ENCODE results near the gene THAP11.

GRCh38 chr16:67868290-67868689 lies 26.2 kb downstream of the THAP11 start:
- no peak for TF ChIP-seq CTCF (IDR thresholded peaks at IDR 0.05; ENCODE audit: borderline replicate concordance, extremely low read depth, low read length, poor library complexity, severe bottlenecking)
- TF ChIP-seq EZH2 (IDR thresholded peaks at IDR 0.05; ENCODE audit: borderline replicate concordance, low read depth, low read length, severe bottlenecking): no peak
